ENCODE results near the gene FGF12.

- TF ChIP-seq SRF (IDR thresholded peaks at IDR 0.05; ENCODE audit: low read depth) (no peak), CTCF (IDR thresholded peaks at IDR 0.05 in 2 of 3, conservative IDR thresholded peaks at IDR 0.05 in 1 of 3; ENCODE audit: borderline replicate concordance in 1 of 3, insufficient read depth in 1 of 3, low read depth in 2 of 3, low read length in 2 of 3) (no peak), EZH2 (IDR thresholded peaks at IDR 0.05) (no peak)
Observed at GRCh38 chr3:192302721-192303120, 424.6 kb downstream of the FGF12 start.
